Activated CD4-positive, alpha-beta T cell treated with anti-CD3 and anti-CD28 coated beads, Interleukin-2, Interleukin-4, amounts not matched to agents 100 ng/mL and 50 ng/mL, durations not matched to agents 16 hours and 8 hours (primary cell): Measurements from ENCODE around the gene SMYD3.
"Not testable (repeated sequence)": the region's sequence is repeated elsewhere in the genome, so short reads cannot be mapped to it uniquely, and the experiment has no call there.

Source experiments
- DNase-seq: peaks from one replicate; pipeline ENCODE4 v3.0.0-alpha.2; 2020; ENCODE audit warnings: low spot score

Gene SMYD3

DNA sequence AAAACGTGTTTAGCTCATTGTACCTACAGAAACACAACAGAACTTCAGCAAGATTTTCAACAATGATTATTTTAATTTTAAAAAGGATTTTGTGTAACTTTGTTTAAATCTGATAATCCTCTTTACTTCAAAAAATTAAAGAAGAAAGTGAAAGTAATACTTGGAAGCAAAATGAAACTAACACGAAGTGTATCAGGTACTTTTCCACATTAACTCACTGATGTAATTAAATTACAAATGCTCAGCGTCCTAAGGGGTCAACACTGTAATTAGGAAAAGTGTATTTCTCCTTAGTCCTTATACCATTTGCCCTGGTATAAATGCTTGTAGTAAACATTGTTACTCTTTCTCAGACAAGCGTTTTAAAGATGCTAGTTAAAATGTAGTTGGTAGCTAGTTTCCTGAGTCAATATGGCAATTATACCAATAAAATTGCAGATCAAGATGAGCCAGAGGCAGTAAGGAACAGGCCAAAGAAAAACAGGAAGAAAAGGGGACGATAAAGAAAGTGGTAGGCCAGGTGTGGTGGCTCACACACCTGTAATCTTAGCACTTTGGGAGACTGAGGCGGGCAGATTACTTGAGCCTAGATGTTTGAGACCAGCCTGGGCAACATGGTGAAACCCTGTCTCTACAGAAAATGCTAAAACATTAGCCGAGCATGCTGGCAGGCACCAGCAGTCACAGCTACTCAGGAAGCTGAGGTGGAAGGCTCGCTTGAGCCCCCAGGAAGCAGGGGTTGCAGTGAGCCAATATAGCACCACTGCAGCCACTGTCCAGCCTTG, 553.0 kb downstream of the SMYD3 start:
- no peak for DNase-seq

- DNase-seq = no peak
Observed at GRCh38 chr1:245952383-245953026, 554.6 kb downstream of the SMYD3 start.

GRCh38 chr1:245948786-245949185, 558.3 kb downstream of the SMYD3 start:
- no peak for DNase-seq

DNA sequence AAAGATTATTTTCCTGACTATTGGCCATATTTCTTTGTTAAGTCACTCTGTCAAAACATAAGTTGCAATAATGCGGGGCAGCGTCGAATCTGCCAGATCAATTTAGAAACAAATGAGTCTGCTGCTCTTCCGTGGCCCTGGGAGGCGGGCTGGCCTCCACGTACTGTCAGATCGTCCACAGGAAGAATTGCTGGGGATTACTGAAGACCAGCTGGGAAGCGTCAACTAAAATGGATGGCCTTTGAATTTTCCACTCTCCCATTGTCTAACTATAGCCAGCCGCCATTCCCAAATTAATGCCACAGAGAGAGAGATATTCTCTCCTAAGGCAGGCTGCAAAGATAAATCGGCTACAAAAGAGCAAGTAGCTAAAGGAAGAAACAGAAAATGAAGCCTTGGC, 560.2 kb downstream of the SMYD3 start:
- no peak for DNase-seq

- DNase-seq = not testable (repeated sequence)
Observed at GRCh38 chr1:245945136-245945535, 561.9 kb downstream of the SMYD3 start.

- DNase-seq = no peak
Observed at GRCh38 chr1:245942856-245943255, 564.2 kb downstream of the SMYD3 start.

- DNase-seq = not testable (repeated sequence)
Observed at GRCh38 chr1:245941771-245942170, 565.3 kb downstream of the SMYD3 start.

- DNase-seq = no peak
Observed at GRCh38 chr1:245939756-245940345, 567.2 kb downstream of the SMYD3 start.

GRCh38 chr1:245938046-245938435, 569.0 kb downstream of the SMYD3 start:
- DNase-seq = no peak

DNA sequence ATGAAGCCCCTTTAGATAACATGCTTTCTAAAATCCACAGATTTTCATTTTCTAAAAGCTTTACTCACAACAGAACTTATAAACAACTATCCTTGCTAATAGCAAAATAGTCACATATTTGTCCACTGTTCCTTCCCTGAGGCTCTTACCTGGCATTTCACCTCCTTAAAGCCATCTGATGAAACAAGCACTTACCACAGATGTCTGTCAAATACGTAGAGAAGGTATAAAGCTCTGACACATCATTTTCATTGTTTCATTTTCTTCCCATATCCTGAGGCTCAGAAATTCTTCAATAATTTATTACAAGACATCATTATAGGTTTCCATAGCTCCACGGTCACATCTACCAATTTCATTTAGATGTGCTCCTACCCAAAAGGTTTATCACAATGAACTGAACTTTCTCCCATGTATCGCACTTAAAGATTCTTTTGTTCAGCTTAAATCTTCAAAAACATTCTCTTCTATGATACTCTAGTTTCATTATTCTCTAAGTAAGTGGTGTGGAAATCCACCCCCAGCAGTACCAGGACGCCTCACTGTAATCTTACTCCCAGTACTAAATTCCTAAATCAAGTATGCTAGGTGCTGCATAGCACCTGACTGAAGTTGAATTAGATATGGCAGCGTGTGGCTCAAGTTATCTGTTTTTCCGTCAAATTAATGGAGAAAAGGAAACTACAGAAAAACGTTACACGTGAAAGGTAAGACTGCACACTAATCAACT, 569.6 kb downstream of the SMYD3 start:
- no peak for DNase-seq

DNA sequence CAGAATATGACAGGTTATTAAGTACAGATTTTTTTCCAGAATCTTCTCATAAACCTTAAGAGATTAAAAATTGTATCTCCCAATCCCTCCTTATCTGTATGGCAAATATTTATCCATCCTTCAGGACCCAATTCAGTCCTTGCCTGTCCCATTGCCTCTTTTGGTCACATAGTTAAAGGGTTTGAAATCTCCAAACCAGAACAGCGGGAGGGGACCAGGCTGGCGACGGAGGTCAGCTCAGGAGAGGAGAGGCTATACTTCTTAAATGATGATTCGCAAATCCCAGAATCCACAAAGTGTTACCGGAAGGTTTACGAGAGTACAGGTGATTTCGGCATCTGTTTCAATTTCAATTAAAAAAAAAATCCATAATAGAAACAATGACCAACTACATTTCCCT, 572.7 kb downstream of the SMYD3 start:
- no peak for DNase-seq

GRCh38 chr1:245933431-245934045, 573.5 kb downstream of the SMYD3 start:
- DNase-seq = no peak

DNA sequence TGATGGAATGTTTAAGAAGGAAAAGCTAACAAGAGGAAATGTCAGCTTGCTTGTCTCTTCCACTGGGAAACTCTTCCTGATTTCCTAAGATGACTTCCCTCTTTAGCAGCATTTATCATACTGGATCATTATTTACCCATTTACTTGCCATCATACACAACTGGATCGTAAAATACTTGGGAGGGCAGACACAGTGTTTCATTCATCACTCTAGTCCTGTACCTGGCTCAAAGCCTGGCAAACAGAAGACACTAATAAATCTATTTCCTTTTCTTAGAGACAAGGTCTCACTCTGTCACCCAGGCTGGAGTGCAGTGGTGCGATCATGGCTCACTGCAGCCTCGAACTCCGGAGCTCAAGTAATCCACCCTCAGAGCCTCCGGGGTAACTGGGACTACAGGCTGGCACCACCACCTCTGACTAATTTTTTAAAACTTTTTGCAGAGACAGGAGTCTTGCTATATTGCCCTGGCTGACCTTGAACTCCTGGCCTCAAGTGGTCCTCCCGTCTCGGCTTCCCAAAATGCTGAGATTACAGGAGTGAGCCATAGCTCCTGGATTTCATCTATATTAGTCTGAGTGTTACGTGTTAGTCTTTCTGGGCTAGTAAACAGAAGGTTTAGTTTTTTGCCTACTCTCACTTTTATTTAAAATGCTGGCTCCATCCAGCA, 574.6 kb downstream of the SMYD3 start:
- no peak for DNase-seq

DNA sequence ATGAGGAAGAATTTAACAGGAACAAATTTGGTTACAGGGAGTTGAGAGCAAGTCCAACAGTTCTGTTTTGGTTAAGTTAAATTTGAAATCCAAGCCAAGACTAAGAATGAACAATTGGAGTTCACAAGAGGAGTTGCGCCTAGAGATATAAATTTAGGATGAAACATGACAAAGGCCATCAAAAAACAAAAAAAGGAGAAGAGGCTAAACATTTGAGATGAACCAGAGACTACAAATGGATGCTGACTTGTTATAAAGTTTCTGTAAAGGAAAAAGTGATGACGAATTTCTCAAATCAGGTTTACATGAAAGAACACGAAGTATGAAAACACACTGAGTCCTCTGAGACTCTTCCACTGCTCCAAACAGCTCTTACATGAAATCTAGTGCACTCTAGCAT, 575.6 kb downstream of the SMYD3 start:
- no peak for DNase-seq

- no peak for DNase-seq
Observed at GRCh38 chr1:245929224-245929623, 577.9 kb downstream of the SMYD3 start.

DNA sequence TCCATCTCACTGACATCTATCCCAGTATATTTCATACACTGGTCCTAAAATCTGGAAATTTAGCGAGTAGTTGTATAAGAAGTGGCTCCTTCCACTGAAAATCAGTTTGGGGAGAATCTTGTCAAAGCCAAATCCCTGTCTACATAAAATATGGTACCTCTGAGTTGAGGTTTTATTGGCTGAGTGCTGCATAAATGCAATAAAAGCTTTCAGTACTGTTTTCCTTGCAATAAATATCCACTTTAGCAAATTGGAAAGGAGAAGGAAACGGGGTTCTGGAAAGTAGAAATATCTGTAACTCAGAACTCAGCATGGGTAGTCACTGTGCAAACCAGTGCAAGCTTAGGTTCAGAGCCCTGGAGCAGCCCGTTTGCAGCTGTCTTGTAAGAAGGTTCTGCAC, 580.2 kb downstream of the SMYD3 start:
- no peak for DNase-seq

DNA sequence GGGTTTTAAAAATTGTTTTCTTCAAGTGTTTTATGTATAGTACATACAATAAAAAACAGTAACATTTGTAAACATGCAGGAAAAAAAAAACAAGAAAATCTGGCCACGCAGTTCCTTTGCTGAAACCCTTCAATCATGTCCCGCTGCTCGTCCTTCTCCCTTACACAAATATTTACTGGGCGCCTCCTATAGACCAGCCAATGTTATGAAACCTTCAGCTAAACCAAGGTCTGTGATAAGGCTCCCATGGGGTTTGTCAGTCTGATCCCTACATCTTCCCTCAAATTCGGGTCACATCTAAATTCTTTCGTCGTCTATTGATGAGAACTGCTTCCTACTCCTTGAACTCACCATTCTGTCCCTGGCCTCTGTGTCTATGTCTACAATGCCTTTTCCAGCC, 583.9 kb downstream of the SMYD3 start:
- DNase-seq = no peak

DNA sequence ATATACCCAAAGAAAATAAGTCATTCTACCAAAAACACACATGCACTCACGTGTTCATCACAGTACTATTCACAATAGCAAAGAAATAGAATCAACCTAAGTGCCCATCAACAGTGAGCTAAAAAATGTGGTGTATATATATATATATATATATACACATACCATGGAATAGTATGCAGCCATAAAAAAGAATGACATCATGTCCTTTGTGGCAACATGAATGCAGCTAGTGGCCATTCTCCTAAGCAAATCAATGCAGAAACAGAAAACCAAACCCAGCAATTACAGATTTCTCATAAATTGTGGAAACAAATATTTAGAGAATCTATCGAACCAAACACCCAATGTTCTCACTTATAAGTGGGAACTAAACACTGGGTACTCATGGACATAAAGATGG, 585.7 kb downstream of the SMYD3 start:
- no peak for DNase-seq

DNA sequence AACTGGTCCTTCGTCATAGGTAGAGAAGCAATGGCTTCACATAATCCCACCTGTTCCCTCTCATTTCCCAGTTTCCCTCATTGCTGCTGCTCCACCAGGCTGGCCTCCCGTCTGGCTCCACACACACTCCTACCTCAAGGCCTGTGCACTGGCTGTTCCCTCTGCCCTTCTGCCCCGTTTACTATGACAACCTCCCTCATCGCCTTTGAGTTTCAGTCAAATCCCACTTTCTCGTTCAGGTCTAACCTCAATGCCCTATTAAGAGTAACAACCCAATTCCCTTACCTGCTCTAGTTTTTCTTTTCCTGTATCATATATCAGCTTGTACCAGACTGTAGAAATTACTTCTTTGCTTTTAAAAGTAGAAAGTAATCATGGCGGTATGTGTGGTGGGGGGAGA, 589.7 kb downstream of the SMYD3 start:
- DNase-seq = no peak

- DNase-seq = no peak
Observed at GRCh38 chr1:245915841-245916240, 591.2 kb downstream of the SMYD3 start.

GRCh38 chr1:245915406-245915805, 591.7 kb downstream of the SMYD3 start:
- DNase-seq = no peak

DNA sequence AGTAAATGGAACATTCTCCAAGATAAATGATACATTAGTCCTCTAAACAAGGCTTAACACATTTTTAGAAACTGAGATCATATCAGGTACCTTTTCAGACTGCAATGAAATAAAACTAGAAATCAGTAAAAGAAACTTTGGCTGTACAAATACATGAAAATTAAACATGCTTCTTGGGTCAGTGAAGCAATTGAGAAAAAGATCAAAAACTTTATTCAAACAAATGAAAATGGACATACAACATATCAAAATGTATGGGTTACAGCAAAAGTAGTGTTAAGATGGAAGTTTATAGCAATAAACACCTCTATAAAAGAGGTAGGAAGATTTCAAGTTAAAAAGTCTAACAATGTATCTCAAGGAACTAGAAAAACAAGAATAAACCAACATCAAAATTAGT, 598.5 kb downstream of the SMYD3 start:
- no peak for DNase-seq
